Lower leg skin (tissue), 4 donors: Measurements from ENCODE around the gene YWHAQ. TPM values are rescaled to one million over a fixed set of nuclear protein-coding genes. Genes with fewer than 3 reads are reported as not detected.

Source experiments
- DNase-seq, 2 donors: peaks; one replicate each; pipeline ENCODE4 v3.0.0-alpha.2; 2019; ENCODE audit warnings: low spot score in 2 of 2
- H3K4me3 ChIP-seq: fragments of 200-600 bp; sonication (generic); 2 replicates; pipeline ENCODE4 v1.5.1; 2017; ENCODE audit warnings: mild to moderate bottlenecking, low read depth; ENCODE audit not compliant: poor library complexity, severe bottlenecking
- CTCF ChIP-seq, 3 donors: fragments of 450-650 bp; IDR thresholded peaks; one replicate each; pipeline ENCODE4 v1.5.1; 2016; ENCODE audit warnings: antibody characterized with exemption in 3 of 3, mild to moderate bottlenecking in 3 of 3, moderate library complexity in 2 of 3
- POLR2A ChIP-seq, 2 donors: fragments of 450-650 bp; IDR thresholded peaks; one replicate each; pipeline ENCODE4 v1.6.1; 2016 to 2017; ENCODE audit warnings: antibody characterized with exemption in 2 of 2, mild to moderate bottlenecking in 1 of 2, moderate library complexity in 1 of 2
- WGBS, 2 donors: methylation state at CpG; one replicate each; pipeline ENCODE4 v1.1.5; 2018; 5-methylcytosine and 5-hydroxymethylcytosine counted together
- intact Hi-C: fragments of 100-400 bp; cut with DNase I; formaldehyde crosslinking; loops from one replicate; pipeline ENCODE4 v1.15.0; 2023; ENCODE audit warnings: low total_unique reads
- total RNA-seq, 4 donors: library from RNA; depleted of rRNA; stranded (reverse); fragments of >200 nt; gene quantifications; one replicate each; pipeline ENCODE4 v1.1.0, GENCODE V29; 2016

Gene YWHAQ
- total RNA-seq, result 100 to 1,000 TPM in 3 of 4 donors, 10 to 100 TPM in 1; 85.6 to 159 (median 121) TPM

DNA sequence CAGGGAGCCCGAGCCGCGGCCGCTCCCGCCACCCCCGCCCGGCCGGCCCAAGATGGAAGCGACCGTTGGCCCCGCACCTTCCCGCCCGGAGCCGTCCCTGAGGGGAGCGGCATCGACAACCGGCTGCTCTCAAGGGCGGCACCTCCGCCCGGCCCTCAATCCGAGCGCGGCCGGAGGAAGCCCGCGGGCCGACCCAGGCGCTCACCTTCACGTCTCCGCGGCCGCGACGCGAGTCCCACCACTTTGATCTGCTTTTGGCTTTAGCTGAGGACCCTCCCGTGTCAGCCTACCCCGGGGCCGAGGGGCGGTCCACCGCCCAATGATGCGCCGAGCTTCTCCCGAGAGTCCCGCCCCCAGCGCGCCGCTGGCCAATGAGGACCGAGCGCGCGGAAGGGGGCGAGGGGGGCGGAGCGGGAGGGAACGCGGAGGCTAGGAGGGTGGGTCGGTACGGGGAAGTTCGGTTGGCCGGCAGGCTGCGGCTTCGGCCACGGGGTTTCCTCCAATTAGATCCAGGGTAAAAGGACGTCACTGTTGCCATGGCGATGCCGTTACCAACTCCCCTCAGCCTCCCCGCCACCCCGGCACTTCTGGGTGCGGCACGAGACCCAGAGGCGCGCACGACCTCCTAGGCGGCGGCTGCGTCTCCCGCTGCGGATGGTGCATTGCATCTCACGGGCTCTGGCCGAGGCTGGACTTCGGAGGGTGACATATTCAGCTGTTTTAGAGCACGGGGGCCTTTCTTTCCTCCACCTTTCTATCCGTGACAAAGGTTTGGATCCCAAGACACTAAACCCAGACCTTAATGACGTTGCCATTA lies at the start of gene YWHAQ:
Gene YWHAQ, minus strand, starts transcription at position 262 of the 817 bp plus-strand sequence. CDS start 545 bp downstream, outside the sequence.
- intact Hi-C loops, result no loop called here
- 0 to 1% methylated on average over 40 to 53 of the region's 84 CpGs for WGBS, 2 donors
- DNase-seq, result peak; percentile 98 to 100
- H3K4me3 ChIP-seq, result peak within 1 kb of the TSS; percentile 73
- TF ChIP-seq POLR2A (IDR thresholded peaks at IDR 0.05) (peak in 1 of 2 donors; percentile 77), CTCF (IDR thresholded peaks at IDR 0.05) (no peak)

GRCh38 chr2:9680082-9680481 lies 49.3 kb upstream of the YWHAQ start:
- 93 to 95% methylated on average over 2 of the region's 2 CpGs for WGBS, 2 donors
- no peak for TF ChIP-seq POLR2A (IDR thresholded peaks at IDR 0.05)
- no peak for TF ChIP-seq CTCF (IDR thresholded peaks at IDR 0.05)

GRCh38 chr2:9679218-9679617 lies 48.4 kb upstream of the YWHAQ start:
- 78% methylated on average over 2 of the region's 2 CpGs for WGBS, 2 donors
- intact Hi-C loops, result no loop called here
- no peak overlapping the region for H3K4me3 ChIP-seq
- no peak for DNase-seq
- TF ChIP-seq POLR2A (IDR thresholded peaks at IDR 0.05), result no peak

More at GRCh38 chr2:9680082-9680481, 49.3 kb upstream of the YWHAQ start:
- DNase-seq, result no peak
- intact Hi-C loops, result no loop called here
- H3K4me3 ChIP-seq, result no peak overlapping the region

DNA sequence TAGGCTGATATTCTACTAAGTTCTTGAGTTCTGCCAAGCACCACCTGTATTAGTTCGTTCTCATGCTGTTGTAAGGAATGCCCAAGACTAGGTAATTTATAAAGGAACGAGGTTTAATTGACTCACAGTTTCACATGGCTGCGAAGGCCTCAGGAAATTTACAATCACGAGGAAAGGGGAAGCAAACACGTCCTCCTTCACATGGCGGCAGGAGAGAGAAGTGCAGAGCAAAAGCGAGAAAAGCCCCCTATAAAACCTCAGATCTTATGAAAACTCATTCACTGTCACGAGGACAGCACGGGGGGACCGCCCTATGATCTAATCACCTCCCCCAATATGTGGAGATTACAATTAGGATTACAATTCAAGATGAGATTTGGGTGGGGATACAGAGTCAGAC lies 47.7 kb upstream of the YWHAQ start:
- WGBS, 2 donors, result 88 to 89% methylated on average over 10 of the region's 10 CpGs
- TF ChIP-seq CTCF (IDR thresholded peaks at IDR 0.05) (no peak), POLR2A (IDR thresholded peaks at IDR 0.05) (no peak)
- no peak overlapping the region for H3K4me3 ChIP-seq
- DNase-seq, result no peak
- intact Hi-C loops, result no loop called here

GRCh38 chr2:9675415-9676351 lies 44.9 kb upstream of the YWHAQ start:
- peak in 1 of 2 donors; percentile 30 for DNase-seq
- WGBS, 2 donors, result 20 to 33% methylated on average over 14 of the region's 14 CpGs
- intact Hi-C loops, result no loop called here
- H3K4me3 ChIP-seq, result no peak overlapping the region
- TF ChIP-seq CTCF (IDR thresholded peaks at IDR 0.05) (no peak), POLR2A (IDR thresholded peaks at IDR 0.05) (no peak)
